Activated effector memory CD4-positive, alpha-beta T cell treated with anti-CD3 and anti-CD28 coated beads, Interleukin-2, amount 50 U/mL, for 16 hours (primary cell): Measurements from ENCODE around the gene SPECC1L.

Experiments used
- DNase-seq: peaks from one replicate; pipeline ENCODE4 v3.0.0-alpha.2; 2020

SPECC1L gene

GRCh38 chr22:24323695-24324094 lies 53.1 kb downstream of the SPECC1L start:
- DNase-seq = no peak

DNA sequence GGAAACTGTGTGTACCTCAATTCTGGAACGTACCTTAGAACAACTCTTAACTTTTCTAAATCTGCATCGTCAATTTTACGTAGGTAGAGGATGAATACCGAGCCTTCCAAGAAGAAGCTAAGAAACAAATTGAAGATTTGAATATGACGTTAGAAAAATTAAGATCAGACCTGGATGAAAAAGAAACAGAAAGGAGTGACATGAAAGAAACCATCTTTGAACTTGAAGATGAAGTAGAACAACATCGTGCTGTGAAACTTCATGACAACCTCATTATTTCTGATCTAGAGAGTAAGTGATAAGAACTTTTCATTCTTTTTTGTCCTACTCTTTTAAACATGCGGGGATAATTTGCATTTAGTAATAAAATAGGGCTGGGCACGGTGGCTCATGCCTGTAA lies 53.5 kb downstream of the SPECC1L start:
- no peak for DNase-seq

DNA sequence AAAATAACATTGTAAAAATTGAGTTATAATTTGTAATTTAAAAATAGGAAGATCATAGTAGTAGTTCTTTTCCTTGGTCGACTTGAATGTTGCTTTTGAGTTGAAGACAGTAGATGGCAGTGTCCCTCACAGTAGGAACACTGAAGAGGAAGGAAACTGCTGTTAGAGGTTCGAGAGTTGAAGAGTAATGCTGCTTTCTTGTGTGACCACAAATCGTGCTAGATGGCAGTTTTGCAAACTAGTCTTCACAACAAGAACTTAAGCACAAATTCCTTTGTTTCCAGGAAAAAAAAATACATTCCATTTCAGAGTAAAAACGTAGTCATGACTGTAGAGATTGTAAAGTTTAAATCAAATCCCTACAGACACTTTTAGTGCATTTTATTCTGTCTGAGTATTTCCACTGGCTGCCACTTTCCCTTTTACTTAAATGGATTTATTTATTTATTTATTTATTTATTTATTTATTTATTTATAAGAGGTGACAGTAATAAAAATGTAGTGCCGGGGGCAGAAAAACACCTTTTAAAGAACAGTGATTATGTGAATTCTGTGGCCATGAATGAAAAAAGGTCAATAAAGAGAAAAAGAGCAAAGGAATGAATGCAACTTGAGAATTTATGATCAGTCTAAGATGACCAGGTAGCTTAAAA lies 54.6 kb downstream of the SPECC1L start:
- no peak for DNase-seq

- no peak for DNase-seq
These were observed 55.6 kb downstream of the SPECC1L start for GRCh38 chr22:24326266-24326665.

DNA sequence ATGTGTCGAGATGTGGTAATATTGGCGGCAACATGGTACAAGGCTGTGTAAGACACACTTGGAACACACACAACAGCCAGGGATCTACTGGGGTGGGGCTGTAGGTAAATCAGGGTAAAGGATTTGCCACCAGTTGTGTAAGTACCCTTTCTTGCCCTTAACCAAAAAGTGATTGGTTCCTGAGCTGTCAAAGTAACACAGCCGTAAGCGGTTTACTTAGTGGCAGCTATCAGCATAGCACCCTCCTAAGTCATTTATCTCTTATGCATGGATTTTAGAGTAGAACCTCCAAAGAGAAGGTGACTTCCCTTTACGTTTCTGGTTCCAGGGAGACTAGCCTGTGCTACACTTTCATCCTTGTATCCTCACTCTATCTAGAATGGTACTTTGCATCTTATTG lies 57.2 kb downstream of the SPECC1L start:
- DNase-seq = no peak

DNA sequence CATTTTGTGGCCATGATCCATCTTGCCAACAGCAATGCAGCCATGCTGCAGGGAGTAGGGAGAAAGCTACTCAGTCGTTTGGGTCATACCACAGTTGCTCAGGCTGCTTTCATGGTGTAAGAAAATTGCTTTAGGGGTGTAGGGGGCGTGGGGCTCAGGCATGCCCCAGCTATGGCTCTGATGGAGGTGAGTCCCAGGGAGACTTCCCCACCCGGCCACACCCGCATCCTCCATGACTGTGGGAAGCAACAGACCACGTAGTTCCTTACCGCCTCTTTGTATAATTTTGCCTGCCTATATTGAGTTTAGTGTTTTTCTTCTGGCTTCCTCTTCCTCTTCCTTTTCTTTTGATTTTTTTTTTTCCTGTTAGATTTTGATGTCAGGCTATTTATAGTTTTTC lies 58.8 kb downstream of the SPECC1L start:
- no peak for DNase-seq

DNA sequence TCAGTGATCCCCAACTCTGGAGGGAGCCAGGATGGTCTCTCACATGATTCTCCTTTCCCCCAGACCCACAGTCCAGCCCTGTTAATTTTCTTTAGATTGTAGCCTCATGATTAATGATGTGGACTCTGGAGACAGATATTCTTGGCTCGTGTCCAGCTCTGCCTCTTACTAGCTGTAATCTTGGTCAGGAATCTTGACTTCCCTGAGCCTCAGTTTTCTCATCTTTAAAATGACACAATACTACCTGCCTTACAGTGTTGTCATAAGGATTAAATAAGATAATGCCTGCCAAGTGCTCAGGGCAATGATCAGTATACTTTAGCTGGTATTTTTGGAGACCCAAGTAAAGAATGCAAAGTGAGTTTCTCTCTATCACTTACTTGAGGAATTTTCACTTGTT lies 60.0 kb downstream of the SPECC1L start:
- DNase-seq = no peak

DNA sequence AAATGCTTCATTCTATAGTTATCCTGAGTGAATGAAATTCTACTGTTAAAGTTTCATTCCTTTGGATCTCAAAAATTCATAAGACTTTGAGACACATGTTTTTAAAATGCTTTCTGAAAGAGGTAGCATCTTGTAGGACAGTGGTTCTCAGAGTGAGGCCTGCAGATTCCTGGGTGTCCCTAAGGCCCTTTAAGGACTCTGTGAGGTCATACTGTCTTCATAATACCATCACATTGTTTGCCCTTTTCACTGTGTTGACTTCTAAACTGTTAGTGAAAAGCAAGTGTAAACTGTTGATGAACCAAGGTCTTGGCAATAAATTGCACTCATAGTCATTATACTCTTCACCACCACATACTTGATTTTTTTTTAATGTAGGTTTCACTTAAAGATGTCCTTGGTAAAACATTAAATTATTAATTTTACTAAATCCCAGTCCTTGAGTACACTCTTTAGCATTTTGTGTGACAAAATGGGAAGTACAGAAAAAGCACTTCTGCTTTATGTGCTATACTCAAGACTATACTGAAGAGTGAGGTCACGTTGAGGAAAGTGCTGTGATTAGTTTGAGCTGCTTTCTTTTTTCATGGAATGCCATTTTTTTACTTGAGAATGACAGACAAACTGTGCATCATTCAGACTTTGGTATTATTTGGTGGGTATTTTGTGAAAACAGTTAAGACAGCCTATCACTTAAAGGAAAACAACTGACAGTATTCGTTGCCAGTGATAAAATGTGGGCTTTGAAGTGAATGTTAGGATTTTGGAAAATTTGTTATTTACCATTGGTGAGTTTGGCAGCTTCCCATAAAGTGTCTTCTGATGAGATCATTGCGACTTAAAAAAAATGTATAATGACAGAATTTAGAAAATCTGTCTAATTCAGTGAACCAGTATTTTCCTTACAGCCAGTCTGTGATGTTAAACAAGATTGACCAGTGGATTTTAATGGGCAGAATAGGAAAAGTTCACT lies 61.1 kb downstream of the SPECC1L start:
- no peak for DNase-seq

- DNase-seq = no peak
These were observed 62.7 kb downstream of the SPECC1L start for GRCh38 chr22:24333301-24333700.

GRCh38 chr22:24335496-24335895 lies 64.9 kb downstream of the SPECC1L start:
- no peak for DNase-seq

DNA sequence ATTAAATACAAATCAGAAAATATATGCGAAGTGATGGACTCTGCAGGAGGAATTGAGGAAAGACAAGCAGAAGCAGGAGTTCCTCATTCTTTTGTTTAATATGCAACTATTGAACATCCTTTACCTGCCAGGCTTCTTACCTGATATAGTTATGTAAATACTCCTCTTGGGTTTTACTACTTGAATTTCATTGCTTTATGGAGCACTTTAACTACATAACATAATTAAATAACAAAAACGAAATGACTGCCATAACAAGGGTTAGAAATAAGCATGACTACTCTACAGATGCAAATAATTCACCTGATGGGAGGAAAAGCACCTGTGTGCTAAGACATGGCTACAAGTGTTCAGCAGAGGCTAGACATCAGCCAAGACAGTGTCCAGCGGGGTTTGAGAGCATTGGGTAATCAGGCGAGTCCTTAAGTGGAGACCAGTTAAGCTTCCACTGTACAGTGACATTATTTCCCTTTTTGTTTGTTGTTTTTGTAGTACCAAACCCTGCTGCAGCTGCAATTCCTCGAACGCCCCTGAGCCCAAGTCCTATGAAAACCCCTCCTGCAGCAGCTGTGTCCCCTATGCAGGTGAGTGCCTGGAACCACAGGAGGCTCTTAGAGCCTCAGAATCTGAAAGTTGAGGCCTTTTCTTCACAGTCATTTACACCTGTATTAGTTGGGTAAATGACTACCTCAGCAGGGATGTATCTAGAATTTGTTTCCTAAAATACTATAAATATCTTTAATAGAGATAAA lies 67.4 kb downstream of the SPECC1L start:
- DNase-seq = no peak

- no peak for DNase-seq
These were observed 68.3 kb downstream of the SPECC1L start for GRCh38 chr22:24338726-24339451.

DNA sequence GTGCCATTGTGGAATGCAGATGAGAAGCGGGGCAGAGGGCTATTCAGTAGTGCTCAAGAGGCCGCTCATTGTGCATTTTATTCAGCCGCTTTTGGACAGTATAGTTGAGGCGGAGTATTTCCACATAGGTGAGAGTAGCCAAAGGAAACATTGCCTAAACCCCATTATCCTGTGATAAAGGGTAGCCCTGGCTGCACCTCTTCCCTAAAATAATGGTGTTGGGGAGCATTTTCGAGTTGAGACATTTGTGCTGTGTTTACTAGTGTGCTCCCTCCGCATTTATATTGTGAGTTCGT lies 68.8 kb downstream of the SPECC1L start:
- no peak for DNase-seq

- no peak for DNase-seq
These were observed 71.0 kb downstream of the SPECC1L start for GRCh38 chr22:24341627-24342026.

- no peak for DNase-seq
These were observed 80.0 kb downstream of the SPECC1L start for GRCh38 chr22:24350627-24351026.

- no peak for DNase-seq
These were observed 82.5 kb downstream of the SPECC1L start for GRCh38 chr22:24353121-24353520.

GRCh38 chr22:24355574-24355973 lies 84.9 kb downstream of the SPECC1L start:
- no peak for DNase-seq

- DNase-seq = no peak
These were observed 86.9 kb downstream of the SPECC1L start for GRCh38 chr22:24357547-24357946.

GRCh38 chr22:24358105-24358836 lies 87.6 kb downstream of the SPECC1L start:
- no peak for DNase-seq

GRCh38 chr22:24359452-24360120 lies 89.0 kb downstream of the SPECC1L start:
- DNase-seq = no peak

DNA sequence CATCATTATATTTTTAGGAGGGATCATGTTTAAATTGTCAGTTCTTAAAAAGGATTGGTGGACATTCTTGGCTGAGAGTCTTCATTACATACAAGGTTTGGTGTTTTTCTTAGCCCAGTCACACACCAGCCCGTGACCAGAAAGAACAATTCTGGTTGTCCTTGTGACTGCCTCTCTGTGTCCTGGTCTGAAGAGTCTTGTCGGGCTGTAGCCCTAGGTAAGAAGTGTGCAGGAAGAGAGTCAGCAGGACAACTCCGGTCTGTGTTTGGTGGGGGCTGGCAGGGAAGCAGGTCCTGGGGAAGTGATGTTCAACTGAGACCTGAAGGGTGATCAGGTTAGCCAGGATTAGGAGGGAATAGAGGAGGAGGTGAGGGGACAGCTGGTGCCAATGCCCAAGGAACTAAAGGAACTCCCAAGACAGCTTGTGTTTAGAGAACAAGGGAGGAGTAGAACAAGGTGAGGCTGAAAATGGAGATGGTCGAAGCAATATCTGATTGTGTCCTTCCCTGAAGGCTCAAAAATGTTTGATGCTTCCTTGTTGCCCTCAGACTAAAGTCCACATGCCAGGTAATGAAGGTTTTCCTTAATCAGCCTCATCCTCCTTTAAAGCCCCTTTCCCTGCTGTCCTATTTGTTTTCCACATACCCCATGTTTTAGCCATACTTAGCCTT lies 91.5 kb downstream of the SPECC1L start:
- no peak for DNase-seq
